HCT116 (cell line): ENCODE data around the gene UMPS. TPM values are rescaled to one million over a fixed set of nuclear protein-coding genes. Genes with fewer than 3 reads are reported as not detected.

Experiments
- ATAC-seq: fragments of 200-7000 bp; cut with Tn5 transposase; 2 replicates; pipeline ENCODE4 v1.9.1; 2020; ENCODE audit warnings: mild to moderate bottlenecking, moderate library complexity
- BruUV-seq: library from RNA; stranded (reverse); fragments of 400-500 nt; replicated peaks from 2 replicates; lab custom pipeline; 2021; lab: Mats Ljungman, UMichigan
- CTCF ChIA-PET: fragments of 300-600 bp; sonication (Branson Sonifier 250); formaldehyde crosslinking; loops from one replicate; lab custom pipeline; 2021; ENCODE audit warnings: antibody characterized with exemption; lab: Charles Lee
- POLR2A ChIA-PET: fragments of 300-600, 350-600 bp; sonication (Branson Sonifier 250); formaldehyde crosslinking; loops from one replicate; lab custom pipeline; 2021; ENCODE audit warnings: antibody characterized with exemption; lab: Charles Lee
- RAD21 ChIA-PET, 2 experiments: fragments of 300-600 bp; sonication (Branson Sonifier 250); formaldehyde crosslinking; loops; one replicate each; lab custom pipeline; 2023; ENCODE audit warnings: low total read pairs in 2 of 2; ENCODE audit not compliant: uncharacterized antibody in 2 of 2, unreplicated experiment in 2 of 2, low non-redundant PET in 1 of 2; lab: Charles Lee
- DNase-seq: peaks from one replicate; pipeline ENCODE4 v3.0.0-alpha.2; 2010; ENCODE audit warnings: low read depth, low spot score
- H2AFZ ChIP-seq: fragments of 200-600 bp; shearing (Covaris generic), sonication (generic); 2 replicates; pipeline ENCODE4 v1.6.1; 2017; ENCODE audit warnings: low read depth, mixed run types, mixed read lengths, antibody characterized with exemption, low read length; ENCODE audit not compliant: poor library complexity, severe bottlenecking
- H3K27ac ChIP-seq: 2 replicates; pipeline ENCODE4 v1.5.1; 2012; ENCODE audit warnings: low read depth, low read length
- H3K27me3 ChIP-seq: fragments of 200-600 bp; sonication (generic); 2 replicates; pipeline ENCODE4 v1.6.1; 2016; ENCODE audit warnings: mixed run types, low read length, mixed read lengths; ENCODE audit not compliant: insufficient read depth
- H3K36me3 ChIP-seq, 2 experiments: fragments of 200-500 bp in 1 of 2; fragments of 200-600 bp in 1 of 2; sonication (Bioruptor generic) in 1 of 2; sonication (generic) in 1 of 2; 2 replicates each; pipeline versions ENCODE4 v1.5.1 to v1.6.1; 2014 to 2016; ENCODE audit warnings: low read length in 2 of 2, inconsistent platforms in 1 of 2, mixed read lengths in 1 of 2, mixed run types in 1 of 2; ENCODE audit not compliant: insufficient read depth in 2 of 2, control insufficient read depth in 1 of 2
- H3K4me1 ChIP-seq, 2 experiments: fragments of 200-600 bp in 1 of 2; sonication (generic) in 1 of 2; 2 replicates each; pipeline versions ENCODE4 v1.5.1 to v1.6.1; 2012 to 2017; ENCODE audit warnings: low read length in 2 of 2, inconsistent platforms in 1 of 2, mild to moderate bottlenecking in 1 of 2, mixed read lengths in 1 of 2, mixed run types in 1 of 2, moderate library complexity in 1 of 2; ENCODE audit not compliant: insufficient read depth in 2 of 2, control insufficient read depth in 1 of 2
- H3K4me2 ChIP-seq: fragments of 200-600 bp; sonication (generic); 2 replicates; pipeline ENCODE4 v1.6.1; 2017; ENCODE audit warnings: mixed run types, low read length, mixed read lengths
- H3K4me3 ChIP-seq, 2 experiments: fragments of 200-600 bp in 1 of 2; sonication (generic) in 1 of 2; replicated peaks in 1 of 2; 2 replicates each; pipeline ENCODE4 v1.5.1; 2011 to 2016; ENCODE audit warnings: low read length in 2 of 2, control low read depth in 1 of 2, low read depth in 1 of 2, mild to moderate bottlenecking in 1 of 2, mixed read lengths in 1 of 2, mixed run types in 1 of 2
- H3K79me2 ChIP-seq: fragments of 200-600 bp; sonication (generic); 2 replicates; pipeline ENCODE4 v1.6.1; 2017; ENCODE audit warnings: mild to moderate bottlenecking, mixed run types, low read length, moderate library complexity, mixed read lengths; ENCODE audit not compliant: insufficient read depth
- H3K9ac ChIP-seq: fragments of 200-600 bp; sonication (generic); 2 replicates; pipeline ENCODE4 v1.6.1; 2016; ENCODE audit warnings: low read length, mixed read lengths
- H3K9me2 ChIP-seq: fragments of 200-600 bp; sonication (generic), shearing (Covaris generic); 2 replicates; pipeline ENCODE4 v1.6.1; 2017; ENCODE audit warnings: mixed run types, mild to moderate bottlenecking, moderate library complexity; ENCODE audit not compliant: insufficient read depth
- H3K9me3 ChIP-seq, 2 experiments: fragments of 200-500 bp in 1 of 2; fragments of 200-600 bp in 1 of 2; sonication (Bioruptor generic) in 1 of 2; sonication (generic) in 1 of 2; 2 replicates each; pipeline ENCODE4 v1.6.1; 2014 to 2017; ENCODE audit warnings: low read length in 2 of 2, mixed read lengths in 2 of 2, inconsistent platforms in 1 of 2, low read depth in 1 of 2, mild to moderate bottlenecking in 1 of 2, mixed run types in 1 of 2, moderate library complexity in 1 of 2; ENCODE audit not compliant: control insufficient read depth in 1 of 2, insufficient read depth in 1 of 2
- H4K20me1 ChIP-seq: fragments of 200-600 bp; sonication (generic), shearing (Covaris generic); 2 replicates; pipeline ENCODE4 v1.6.1; 2017; ENCODE audit warnings: mixed run types, mild to moderate bottlenecking, moderate library complexity; ENCODE audit not compliant: insufficient read depth
- ATF3 ChIP-seq: IDR thresholded peaks from 2 replicates; pipeline ENCODE4 v1.6.1; 2012
- CBX3 ChIP-seq: IDR thresholded peaks from 2 replicates; pipeline ENCODE4 v1.6.1; 2012; ENCODE audit warnings: low read depth
- CEBPB ChIP-seq: IDR thresholded peaks from 2 replicates; pipeline ENCODE4 v1.6.1; 2012; ENCODE audit warnings: low read depth
- CTCF ChIP-seq, 3 experiments: fragments of 200-600 bp in 1 of 3; sonication (generic) in 1 of 3; IDR thresholded peaks in 2 of 3; conservative IDR thresholded peaks in 1 of 3; 2 replicates each; pipeline ENCODE4 v1.5.1; 2012 to 2017; ENCODE audit warnings: low read depth in 2 of 3, low read length in 2 of 3, antibody characterized with exemption in 1 of 3, borderline replicate concordance in 1 of 3, control low read depth in 1 of 3, mild to moderate bottlenecking in 1 of 3, mixed read lengths in 1 of 3, mixed run types in 1 of 3, moderate library complexity in 1 of 3; ENCODE audit not compliant: insufficient read depth in 1 of 3
- EGR1 ChIP-seq: IDR thresholded peaks from 2 replicates; pipeline ENCODE4 v1.6.1; 2012; ENCODE audit warnings: low read depth
- EZH2 ChIP-seq: fragments of 200-600 bp; sonication (generic); IDR thresholded peaks from 2 replicates; pipeline ENCODE4 v1.6.1; 2017; ENCODE audit warnings: antibody characterized with exemption, mixed run types
- FOSL1 ChIP-seq: IDR thresholded peaks from 2 replicates; pipeline ENCODE4 v1.6.1; 2012; ENCODE audit warnings: low read depth
- JUND ChIP-seq: IDR thresholded peaks from 2 replicates; pipeline ENCODE4 v1.6.1; 2012
- MAX ChIP-seq: IDR thresholded peaks from 2 replicates; pipeline ENCODE4 v1.6.1; 2012
- POLR2A ChIP-seq: IDR thresholded peaks from 2 replicates; pipeline ENCODE4 v1.7.0; 2011; ENCODE audit warnings: borderline replicate concordance; ENCODE audit not compliant: insufficient read depth, insufficient read length; ENCODE audit errors: extremely low read depth
- POLR2AphosphoS5 ChIP-seq: IDR thresholded peaks from 2 replicates; pipeline ENCODE4 v1.6.1; 2011; ENCODE audit warnings: mild to moderate bottlenecking, low read depth, low read length, moderate library complexity
- RAD21 ChIP-seq: IDR thresholded peaks from 2 replicates; pipeline ENCODE4 v1.6.1; 2012; ENCODE audit warnings: low read depth, mild to moderate bottlenecking
- SIN3A ChIP-seq: IDR thresholded peaks from 2 replicates; pipeline ENCODE4 v1.6.1; 2012; ENCODE audit warnings: low read depth
- TCF7L2 ChIP-seq: IDR thresholded peaks from 2 replicates; pipeline ENCODE4 v1.7.0; 2011; ENCODE audit warnings: borderline replicate concordance, inconsistent platforms; ENCODE audit not compliant: insufficient read depth, insufficient read length; ENCODE audit errors: extremely low read depth
- YY1 ChIP-seq: IDR thresholded peaks from 2 replicates; pipeline ENCODE4 v1.6.1; 2011; ENCODE audit warnings: low read length, low read depth, moderate library complexity, mild to moderate bottlenecking; ENCODE audit not compliant: insufficient replicate concordance; ENCODE audit errors: extremely low read depth
- ZBTB33 ChIP-seq: IDR thresholded peaks from 2 replicates; pipeline ENCODE4 v1.6.1; 2011; ENCODE audit warnings: mild to moderate bottlenecking, low read length, moderate library complexity; ENCODE audit not compliant: insufficient replicate concordance; ENCODE audit errors: extremely low read depth
- ZFX ChIP-seq: fragments of 450-650 bp; IDR thresholded peaks from 2 replicates; pipeline ENCODE4 v1.6.1; 2017
- ZNF274 ChIP-seq: fragments of 200-500 bp; sonication (Bioruptor generic); IDR thresholded peaks from 2 replicates; pipeline ENCODE4 v1.6.1; 2014; ENCODE audit warnings: mild to moderate bottlenecking, low read depth, low read length, inconsistent platforms
- intact Hi-C: fragments of 100-400 bp; cut with micrococcal nuclease; formaldehyde crosslinking; loops from 2 replicates; pipeline ENCODE4 v1.10.0; 2022
- total RNA-seq: library from RNA; stranded (reverse); gene quantifications from one replicate; pipeline ENCODE4 v1.2.1, GENCODE V29; 2021; ENCODE audit not compliant: unreplicated experiment

UMPS gene
- total RNA-seq, 1 experiment from 2014 or later: 41.3 TPM

- intact Hi-C loops: no loop called here
- ATAC-seq: peak; percentile 42
Observed at GRCh38 chr3:124730941-124731297, 667 bp downstream of the UMPS start.

More at GRCh38 chr3:124730941-124731297, 667 bp downstream of the UMPS start:
- DNase-seq: no peak
- Histone ChIP-seq H3K4me3 (peak overlapping the region; percentile 90 to 99), H4K20me1 (peaks cover 3% of the 10 kb centered on the region; the same call in 1 of the 2 replicates), H3K9me3 (no peaks in the 10 kb centered on the region), H3K36me3 (peaks cover 0 to 9% of the 10 kb centered on the region in 2 experiments; a peak in 2 of 4 replicates), H3K4me2 (peak overlapping the region; percentile 70), H3K9ac (peak overlapping the region; percentile 98), H3K4me1 (peaks cover 0 to 12% of the 10 kb centered on the region in 2 experiments; a peak in 1 of 4 replicates), H3K27ac (peak overlapping the region; percentile 59), H3K9me2 (no peaks in the 10 kb centered on the region), H3K27me3 (no peaks in the 10 kb centered on the region), H2AFZ (no peak overlapping the region), H3K79me2 (peaks cover 57% of the 10 kb centered on the region)
- ChIA-PET CTCF (no interaction called here), POLR2A (interaction anchor here (1.1 kb wide), 1 partner anchor 16 kb away, joined by 3 read pairs; no protein-coding TSS in a partner anchor), RAD21 (no interaction called here)
- BruUV-seq: no TSS peak
- no peak for TF ChIP-seq FOSL1
- TF ChIP-seq POLR2AphosphoS5: no peak
- TF ChIP-seq ATF3: no peak
- no peak for TF ChIP-seq ZNF274
- TF ChIP-seq CTCF (IDR thresholded peaks at IDR 0.05 in 2 of 3, conservative IDR thresholded peaks at IDR 0.05 in 1 of 3; ENCODE audit: borderline replicate concordance in 1 of 3, insufficient read depth in 1 of 3, low read depth in 2 of 3, low read length in 2 of 3): no peak
- no peak for TF ChIP-seq ZBTB33
- TF ChIP-seq EZH2: no peak
- no peak for TF ChIP-seq CEBPB
- no peak for TF ChIP-seq JUND
- no peak for TF ChIP-seq YY1
- no peak for TF ChIP-seq CBX3
- TF ChIP-seq ZFX: no peak
- no peak for TF ChIP-seq POLR2A
- no peak for TF ChIP-seq SIN3A
- no peak for TF ChIP-seq MAX
- TF ChIP-seq TCF7L2: no peak
- no peak for TF ChIP-seq EGR1
- no peak for TF ChIP-seq RAD21
